Measurements from ENCODE around the gene FAM124A. TPM values are rescaled to one million over a fixed set of nuclear protein-coding genes. Genes with fewer than 3 reads are reported as not detected.

FAM124A gene
- total RNA-seq, 1 donor from 2014 or later: 1.8 TPM

DNA sequence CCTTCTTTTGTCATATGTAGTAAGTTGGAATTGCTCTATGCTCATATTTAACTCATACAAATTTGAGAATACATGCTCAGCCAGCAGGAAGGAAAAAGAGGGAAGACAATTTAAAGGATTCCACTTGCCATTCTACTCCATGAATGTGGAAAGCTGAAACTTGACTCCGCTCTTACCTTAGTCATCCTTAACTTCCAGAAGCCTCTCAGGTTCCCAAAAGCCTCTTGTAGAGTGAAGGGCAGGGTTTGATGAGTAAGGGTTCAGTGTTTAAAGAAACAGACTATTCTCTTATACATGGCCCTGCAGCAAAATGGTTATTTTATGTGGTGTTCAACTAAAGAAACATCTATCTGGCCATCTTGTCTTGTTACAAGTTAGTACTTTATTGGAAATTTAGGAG is 27.1 kb downstream of the FAM124A start:
- Mint-ChIP-seq H3K27me3 (ENCODE audit: unreplicated experiment) (peaks cover 2% of the 10 kb centered on the region), H3K36me3 (ENCODE audit: unreplicated experiment) (no peaks in the 10 kb centered on the region), H3K27ac (ENCODE audit: unreplicated experiment) (no peak overlapping the region), H3K9me3 (ENCODE audit: unreplicated experiment) (no peaks in the 10 kb centered on the region), H3K4me3 (ENCODE audit: unreplicated experiment) (no peak overlapping the region), H3K4me1 (ENCODE audit: unreplicated experiment) (peaks cover 3% of the 10 kb centered on the region)
- TF ChIP-seq, protein P1, sequence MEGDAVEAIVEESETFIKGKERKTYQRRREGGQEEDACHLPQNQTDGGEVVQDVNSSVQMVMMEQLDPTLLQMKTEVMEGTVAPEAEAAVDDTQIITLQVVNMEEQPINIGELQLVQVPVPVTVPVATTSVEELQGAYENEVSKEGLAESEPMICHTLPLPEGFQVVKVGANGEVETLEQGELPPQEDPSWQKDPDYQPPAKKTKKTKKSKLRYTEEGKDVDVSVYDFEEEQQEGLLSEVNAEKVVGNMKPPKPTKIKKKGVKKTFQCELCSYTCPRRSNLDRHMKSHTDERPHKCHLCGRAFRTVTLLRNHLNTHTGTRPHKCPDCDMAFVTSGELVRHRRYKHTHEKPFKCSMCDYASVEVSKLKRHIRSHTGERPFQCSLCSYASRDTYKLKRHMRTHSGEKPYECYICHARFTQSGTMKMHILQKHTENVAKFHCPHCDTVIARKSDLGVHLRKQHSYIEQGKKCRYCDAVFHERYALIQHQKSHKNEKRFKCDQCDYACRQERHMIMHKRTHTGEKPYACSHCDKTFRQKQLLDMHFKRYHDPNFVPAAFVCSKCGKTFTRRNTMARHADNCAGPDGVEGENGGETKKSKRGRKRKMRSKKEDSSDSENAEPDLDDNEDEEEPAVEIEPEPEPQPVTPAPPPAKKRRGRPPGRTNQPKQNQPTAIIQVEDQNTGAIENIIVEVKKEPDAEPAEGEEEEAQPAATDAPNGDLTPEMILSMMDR (IDR thresholded peaks at IDR 0.05): no peak
- no peak for DNase-seq (ENCODE audit: extremely low spot score, unreplicated experiment)

DNA sequence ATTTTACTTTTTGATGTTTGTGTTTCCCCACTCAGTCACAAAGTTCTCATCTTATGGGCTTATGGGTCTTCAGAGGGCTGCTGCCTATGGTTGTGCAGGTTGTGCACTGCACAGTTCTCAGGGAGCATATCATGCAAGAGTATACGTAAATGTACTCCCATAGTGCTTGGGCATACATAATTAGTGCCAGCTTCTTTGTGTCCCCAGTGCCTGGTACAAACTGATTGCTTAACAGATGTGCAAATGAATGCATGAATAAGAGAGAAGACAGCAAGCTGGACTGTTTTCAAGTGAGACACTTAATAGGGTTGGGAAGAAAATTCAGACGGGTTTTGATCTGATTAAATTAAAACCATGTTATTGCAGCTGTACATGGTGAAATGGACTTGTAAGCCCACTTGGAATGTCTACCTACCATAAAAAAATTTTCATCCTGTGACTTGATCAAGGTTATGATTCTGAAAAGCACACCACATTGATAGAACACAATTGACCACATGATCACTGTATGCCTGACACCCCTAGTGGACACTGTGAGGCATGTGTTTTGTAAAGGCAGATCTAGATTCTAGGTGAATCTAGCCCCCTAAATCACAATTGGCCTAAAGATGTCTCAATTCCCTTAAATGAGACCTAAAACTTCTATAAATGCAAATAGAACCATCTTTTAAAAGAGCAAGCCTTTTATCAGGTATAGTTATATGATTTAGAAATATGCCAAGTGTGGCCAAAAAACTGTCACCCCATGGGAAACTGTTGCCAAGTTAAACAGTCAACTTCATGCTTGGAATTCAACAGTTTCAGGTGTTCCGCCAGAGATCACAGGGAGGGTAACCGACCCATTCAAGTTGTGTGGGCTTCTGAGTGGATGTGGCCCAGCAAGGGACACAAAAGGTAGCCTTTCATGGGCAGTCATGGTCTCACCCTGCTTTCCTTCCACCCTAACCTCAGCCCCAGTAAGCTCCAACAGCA is 27.9 kb downstream of the FAM124A start:
- TF ChIP-seq, protein P1 (IDR thresholded peaks at IDR 0.05): peak; percentile 46
- H3K27ac Mint-ChIP-seq (ENCODE audit: unreplicated experiment): no peak overlapping the region
- no peaks in the 10 kb centered on the region for H3K27me3 Mint-ChIP-seq (ENCODE audit: unreplicated experiment)

DNA sequence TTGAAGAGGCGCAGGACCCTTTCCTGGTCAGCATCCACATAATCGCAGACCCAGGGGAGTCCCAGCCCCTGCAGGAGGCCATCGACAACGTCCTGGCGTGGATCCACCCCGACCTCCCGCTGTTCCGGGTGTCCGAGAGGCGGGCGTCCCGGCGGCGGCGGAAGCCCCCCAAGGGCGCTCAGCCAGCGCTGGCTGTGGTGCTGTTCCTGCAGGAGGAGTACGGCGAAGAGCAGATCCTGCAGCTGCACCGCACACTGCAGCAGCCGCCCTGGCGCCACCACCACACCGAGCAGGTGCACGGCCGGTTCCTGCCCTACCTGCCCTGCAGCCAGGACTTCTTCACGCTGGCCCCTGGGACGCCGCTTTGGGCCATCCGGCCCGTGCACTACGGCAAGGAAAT is 29.3 kb downstream of the FAM124A start:
- Mint-ChIP-seq H3K9me3 (ENCODE audit: unreplicated experiment) (no peaks in the 10 kb centered on the region), H3K36me3 (ENCODE audit: unreplicated experiment) (no peaks in the 10 kb centered on the region), H3K4me3 (ENCODE audit: unreplicated experiment) (no peak overlapping the region), H3K27ac (ENCODE audit: unreplicated experiment) (no peak overlapping the region), H3K27me3 (ENCODE audit: unreplicated experiment) (no peaks in the 10 kb centered on the region), H3K4me1 (ENCODE audit: unreplicated experiment) (peaks cover 3% of the 10 kb centered on the region)
- DNase-seq (ENCODE audit: extremely low spot score, unreplicated experiment): no peak
- TF ChIP-seq, protein P1 (IDR thresholded peaks at IDR 0.05): no peak

More for the DNA sequence above, 27.9 kb downstream of the FAM124A start:
- H3K36me3 Mint-ChIP-seq (ENCODE audit: unreplicated experiment): no peaks in the 10 kb centered on the region
- H3K4me3 Mint-ChIP-seq (ENCODE audit: unreplicated experiment): no peak overlapping the region
- H3K4me1 Mint-ChIP-seq (ENCODE audit: unreplicated experiment): peaks cover 3% of the 10 kb centered on the region
- no peaks in the 10 kb centered on the region for H3K9me3 Mint-ChIP-seq (ENCODE audit: unreplicated experiment)
- DNase-seq (ENCODE audit: extremely low spot score, unreplicated experiment): no peak

DNA sequence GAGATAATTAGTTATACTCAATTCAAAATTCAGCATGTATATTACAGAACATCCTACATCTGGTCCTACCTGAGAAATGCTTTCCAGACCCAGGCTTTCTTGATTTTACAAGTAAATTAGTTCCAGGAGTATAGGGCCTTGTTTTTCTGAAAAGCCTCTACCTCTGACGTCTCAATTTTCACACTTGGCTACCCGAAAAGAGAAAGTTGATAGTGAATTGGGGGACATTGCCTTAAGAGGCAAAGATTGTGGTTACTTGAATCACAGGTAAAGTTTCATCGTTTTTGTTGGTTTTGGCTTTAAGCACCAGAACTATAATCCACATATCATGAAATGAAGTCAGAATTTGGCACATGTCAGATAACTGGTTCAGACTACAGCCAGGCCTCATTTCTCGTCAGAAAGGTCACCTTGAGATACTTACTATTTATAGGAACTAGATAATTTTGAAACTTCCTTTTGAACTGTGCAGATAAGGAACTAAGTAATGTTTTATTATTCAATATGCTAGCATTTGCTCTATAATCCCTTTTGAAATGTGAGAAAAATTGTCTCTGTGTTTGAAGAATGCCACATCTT is 30.8 kb downstream of the FAM124A start:
- Mint-ChIP-seq H3K27me3 (ENCODE audit: unreplicated experiment) (no peaks in the 10 kb centered on the region), H3K27ac (ENCODE audit: unreplicated experiment) (no peak overlapping the region), H3K4me3 (ENCODE audit: unreplicated experiment) (no peak overlapping the region), H3K9me3 (ENCODE audit: unreplicated experiment) (no peaks in the 10 kb centered on the region), H3K4me1 (ENCODE audit: unreplicated experiment) (no peaks in the 10 kb centered on the region), H3K36me3 (ENCODE audit: unreplicated experiment) (no peaks in the 10 kb centered on the region)
- TF ChIP-seq, protein P1 (IDR thresholded peaks at IDR 0.05): no peak
- no peak for DNase-seq (ENCODE audit: extremely low spot score, unreplicated experiment)

DNA sequence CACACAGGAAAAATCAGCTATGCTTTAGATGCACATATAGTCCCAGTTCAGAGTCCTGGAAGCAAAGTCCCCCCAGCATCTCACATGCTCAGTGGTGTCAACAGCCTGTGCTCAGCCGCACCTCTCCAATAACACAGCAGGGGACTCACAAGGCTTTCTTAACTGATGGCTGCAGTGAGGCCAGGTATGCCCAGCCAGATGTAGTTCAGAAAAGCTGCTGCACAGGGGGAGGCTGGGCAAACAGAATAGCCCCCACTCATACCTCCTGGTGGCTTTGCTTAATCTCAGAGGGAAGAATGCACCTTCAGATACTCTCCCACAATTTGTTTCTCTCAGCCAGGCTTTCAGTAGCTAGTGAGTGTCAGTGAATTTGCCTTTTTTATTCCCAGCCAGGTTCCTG is 33.4 kb downstream of the FAM124A start:
- Mint-ChIP-seq H3K4me3 (ENCODE audit: unreplicated experiment) (no peak overlapping the region), H3K9me3 (ENCODE audit: unreplicated experiment) (no peaks in the 10 kb centered on the region), H3K27me3 (ENCODE audit: unreplicated experiment) (no peaks in the 10 kb centered on the region), H3K27ac (ENCODE audit: unreplicated experiment) (no peak overlapping the region), H3K4me1 (ENCODE audit: unreplicated experiment) (peaks cover 6% of the 10 kb centered on the region), H3K36me3 (ENCODE audit: unreplicated experiment) (no peaks in the 10 kb centered on the region)
- TF ChIP-seq, protein P1 (IDR thresholded peaks at IDR 0.05): no peak
- no peak for DNase-seq (ENCODE audit: extremely low spot score, unreplicated experiment)

Data from osteocyte (in vitro differentiated cells).